GM06990 (cell line): ENCODE measurements around the gene B3GALT5.
"Not testable (repeated sequence)": the region's sequence is repeated elsewhere in the genome, so short reads cannot be mapped to it uniquely, and the experiment has no call there.

Experiments
- DNase-seq: peaks from one replicate; pipeline ENCODE4 v3.0.0-alpha.2; 2011; ENCODE audit not compliant: insufficient read length; ENCODE audit errors: extremely low read depth
- H3K27me3 ChIP-seq: replicated peaks from 2 replicates; pipeline ENCODE4 v1.6.0; 2011; ENCODE audit warnings: low read length; ENCODE audit not compliant: control insufficient read depth, insufficient read depth
- H3K36me3 ChIP-seq: 2 replicates; pipeline ENCODE4 v1.5.1; 2011; ENCODE audit warnings: low read length; ENCODE audit not compliant: control insufficient read depth, insufficient read depth
- H3K4me3 ChIP-seq: replicated peaks from 2 replicates; pipeline ENCODE4 v1.5.1; 2011; ENCODE audit warnings: low read depth, mild to moderate bottlenecking, control low read depth, low read length
- TF ChIP-seq, protein P1 (sequence below): IDR thresholded peaks from 2 replicates; pipeline ENCODE4 v1.5.1; 2011; ENCODE audit warnings: low read length, control low read depth, mild to moderate bottlenecking, inconsistent platforms; ENCODE audit not compliant: insufficient read depth, poor library complexity, severe bottlenecking

The B3GALT5 gene

GRCh38 chr21:39576518-39577128 is 36.1 kb upstream of the B3GALT5 start:
- no peaks in the 10 kb centered on the region for H3K27me3 ChIP-seq
- DNase-seq = no peak
- H3K36me3 ChIP-seq = no peaks in the 10 kb centered on the region
- TF ChIP-seq, protein P1, sequence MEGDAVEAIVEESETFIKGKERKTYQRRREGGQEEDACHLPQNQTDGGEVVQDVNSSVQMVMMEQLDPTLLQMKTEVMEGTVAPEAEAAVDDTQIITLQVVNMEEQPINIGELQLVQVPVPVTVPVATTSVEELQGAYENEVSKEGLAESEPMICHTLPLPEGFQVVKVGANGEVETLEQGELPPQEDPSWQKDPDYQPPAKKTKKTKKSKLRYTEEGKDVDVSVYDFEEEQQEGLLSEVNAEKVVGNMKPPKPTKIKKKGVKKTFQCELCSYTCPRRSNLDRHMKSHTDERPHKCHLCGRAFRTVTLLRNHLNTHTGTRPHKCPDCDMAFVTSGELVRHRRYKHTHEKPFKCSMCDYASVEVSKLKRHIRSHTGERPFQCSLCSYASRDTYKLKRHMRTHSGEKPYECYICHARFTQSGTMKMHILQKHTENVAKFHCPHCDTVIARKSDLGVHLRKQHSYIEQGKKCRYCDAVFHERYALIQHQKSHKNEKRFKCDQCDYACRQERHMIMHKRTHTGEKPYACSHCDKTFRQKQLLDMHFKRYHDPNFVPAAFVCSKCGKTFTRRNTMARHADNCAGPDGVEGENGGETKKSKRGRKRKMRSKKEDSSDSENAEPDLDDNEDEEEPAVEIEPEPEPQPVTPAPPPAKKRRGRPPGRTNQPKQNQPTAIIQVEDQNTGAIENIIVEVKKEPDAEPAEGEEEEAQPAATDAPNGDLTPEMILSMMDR = no peak
- no peak overlapping the region for H3K4me3 ChIP-seq

GRCh38 chr21:39579734-39580332 is 32.9 kb upstream of the B3GALT5 start:
- DNase-seq = no peak
- Histone ChIP-seq H3K36me3 (no peaks in the 10 kb centered on the region), H3K27me3 (no peaks in the 10 kb centered on the region), H3K4me3 (no peak overlapping the region)
- TF ChIP-seq, protein P1 = no peak

DNA sequence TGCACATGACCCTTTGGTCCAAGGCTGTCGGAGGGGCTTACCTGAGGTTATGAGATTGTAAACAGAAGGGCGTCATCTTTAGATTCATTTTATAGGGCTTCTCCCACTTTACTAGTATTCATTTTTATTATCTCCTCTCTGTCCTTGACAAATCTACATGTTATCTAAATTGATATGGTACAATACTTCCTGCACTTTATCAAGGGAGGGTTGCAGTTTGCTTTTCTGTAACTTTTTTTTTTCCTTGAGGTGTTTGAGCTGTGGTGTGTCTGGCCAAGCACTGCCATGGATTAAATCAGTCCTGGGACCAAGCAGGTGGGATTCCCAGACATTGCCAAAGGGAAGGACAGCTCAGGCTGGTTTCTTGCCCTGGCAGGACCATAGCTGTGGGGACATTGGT is 32.0 kb upstream of the B3GALT5 start:
- TF ChIP-seq, protein P1 = no peak
- Histone ChIP-seq H3K36me3 (no peaks in the 10 kb centered on the region), H3K27me3 (no peaks in the 10 kb centered on the region), H3K4me3 (no peak overlapping the region)
- DNase-seq = no peak

GRCh38 chr21:39581414-39581813 is 31.3 kb upstream of the B3GALT5 start:
- H3K27me3 ChIP-seq = no peaks in the 10 kb centered on the region
- TF ChIP-seq, protein P1 = no peak
- no peak for DNase-seq

GRCh38 chr21:39582749-39583148 is 30.0 kb upstream of the B3GALT5 start:
- no peaks in the 10 kb centered on the region for H3K36me3 ChIP-seq
- TF ChIP-seq, protein P1 = no peak
- DNase-seq = no peak
- no peaks in the 10 kb centered on the region for H3K27me3 ChIP-seq
- H3K4me3 ChIP-seq = no peak overlapping the region

More at GRCh38 chr21:39581414-39581813, 31.3 kb upstream of the B3GALT5 start:
- H3K4me3 ChIP-seq = no peak overlapping the region
- H3K36me3 ChIP-seq = no peaks in the 10 kb centered on the region

DNA sequence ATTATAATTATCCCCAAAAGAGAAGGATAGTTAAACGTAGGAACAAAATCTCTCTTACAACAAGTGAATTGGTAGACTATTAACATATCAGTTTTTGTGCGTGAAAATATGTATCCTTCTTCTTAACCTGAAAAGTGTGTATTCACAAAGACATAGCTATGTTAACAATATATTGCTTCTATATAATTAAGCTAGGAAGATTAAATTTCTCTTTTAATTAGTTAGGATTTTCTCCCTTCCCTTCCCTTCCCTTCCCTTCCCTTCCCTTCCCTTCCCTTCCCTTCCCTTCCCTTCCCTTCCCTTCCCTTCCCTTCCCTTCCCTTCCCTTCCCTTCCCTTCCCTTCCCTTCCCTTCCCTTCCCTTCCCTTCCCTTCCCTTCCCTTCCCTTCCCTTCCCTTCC is 29.2 kb upstream of the B3GALT5 start:
- not testable (repeated sequence) for DNase-seq, H3K36me3 ChIP-seq, H3K4me3 ChIP-seq, H3K27me3 ChIP-seq
